Nephron progenitor cell (in vitro differentiated cells): ENCODE data around the gene FHL2.

Experiments used
- DNase-seq: peaks from one replicate; pipeline ENCODE4 v3.0.0; 2021
- H3K27ac Mint-ChIP-seq: 2 replicates; pipeline ENCODE4 v1.8.0; 2021; ENCODE audit warnings: mild to moderate bottlenecking, moderate library complexity, mixed read lengths
- H3K27me3 Mint-ChIP-seq: 2 replicates; pipeline ENCODE4 v1.8.0; 2021; ENCODE audit warnings: mild to moderate bottlenecking, low read depth, mixed read lengths; ENCODE audit not compliant: poor library complexity
- H3K36me3 Mint-ChIP-seq: 2 replicates; pipeline ENCODE4 v1.8.0; 2021; ENCODE audit warnings: low read depth, mixed read lengths
- H3K4me1 Mint-ChIP-seq: 2 replicates; pipeline ENCODE4 v1.8.0; 2021; ENCODE audit warnings: mixed read lengths
- H3K4me3 Mint-ChIP-seq: 2 replicates; pipeline ENCODE4 v1.8.0; 2021; ENCODE audit warnings: mild to moderate bottlenecking, moderate library complexity, mixed read lengths
- H3K9me3 Mint-ChIP-seq: 2 replicates; pipeline ENCODE4 v1.8.0; 2021; ENCODE audit warnings: mild to moderate bottlenecking, moderate library complexity, mixed read lengths
- TF ChIP-seq, protein P1 (sequence below): fragments of 200-600 bp; sonication (generic); IDR thresholded peaks from 2 replicates; pipeline ENCODE4 v1.5.0; 2021; ENCODE audit warnings: antibody characterized with exemption

FHL2 gene

DNA sequence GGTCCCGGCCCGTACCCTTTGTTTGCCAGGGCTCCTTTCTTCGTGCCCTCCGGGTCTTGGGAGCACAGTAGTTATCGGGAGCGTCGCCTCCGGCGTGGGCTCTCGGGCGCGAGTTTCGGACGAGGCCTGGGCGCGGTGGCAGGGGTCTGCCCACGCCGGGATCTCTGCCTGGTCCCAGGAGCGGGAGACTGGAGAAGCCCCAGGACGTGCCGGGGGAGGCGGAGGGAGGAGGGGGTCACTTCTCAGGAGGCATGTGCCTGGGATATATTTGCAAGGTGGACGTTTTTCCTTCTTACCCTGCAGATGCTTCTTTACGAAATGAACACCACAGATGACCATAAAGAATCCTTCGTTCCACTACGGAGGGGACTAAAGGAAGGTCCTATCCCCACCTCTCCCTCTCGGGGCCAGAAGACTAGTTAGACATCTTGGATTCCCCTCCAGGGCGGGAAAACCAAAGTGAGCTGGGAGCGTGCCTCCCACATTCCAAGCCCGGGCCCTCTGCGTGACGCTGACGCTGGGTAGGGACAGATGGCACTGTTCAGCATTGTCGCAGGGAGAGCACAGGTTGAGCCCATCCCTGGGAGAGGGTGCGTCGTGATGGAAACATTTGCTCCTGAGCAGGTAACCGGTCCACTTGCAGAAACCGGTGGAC is 483 bp upstream of the FHL2 start:
- Mint-ChIP-seq H3K4me1 (peaks cover 52% of the 10 kb centered on the region), H3K9me3 (peaks cover 7% of the 10 kb centered on the region), H3K4me3 (peak overlapping the region; percentile 23), H3K27me3 (peaks cover 14% of the 10 kb centered on the region), H3K36me3 (peaks cover 15% of the 10 kb centered on the region), H3K27ac (no peak overlapping the region)
- DNase-seq, result no peak
- TF ChIP-seq, protein P1, sequence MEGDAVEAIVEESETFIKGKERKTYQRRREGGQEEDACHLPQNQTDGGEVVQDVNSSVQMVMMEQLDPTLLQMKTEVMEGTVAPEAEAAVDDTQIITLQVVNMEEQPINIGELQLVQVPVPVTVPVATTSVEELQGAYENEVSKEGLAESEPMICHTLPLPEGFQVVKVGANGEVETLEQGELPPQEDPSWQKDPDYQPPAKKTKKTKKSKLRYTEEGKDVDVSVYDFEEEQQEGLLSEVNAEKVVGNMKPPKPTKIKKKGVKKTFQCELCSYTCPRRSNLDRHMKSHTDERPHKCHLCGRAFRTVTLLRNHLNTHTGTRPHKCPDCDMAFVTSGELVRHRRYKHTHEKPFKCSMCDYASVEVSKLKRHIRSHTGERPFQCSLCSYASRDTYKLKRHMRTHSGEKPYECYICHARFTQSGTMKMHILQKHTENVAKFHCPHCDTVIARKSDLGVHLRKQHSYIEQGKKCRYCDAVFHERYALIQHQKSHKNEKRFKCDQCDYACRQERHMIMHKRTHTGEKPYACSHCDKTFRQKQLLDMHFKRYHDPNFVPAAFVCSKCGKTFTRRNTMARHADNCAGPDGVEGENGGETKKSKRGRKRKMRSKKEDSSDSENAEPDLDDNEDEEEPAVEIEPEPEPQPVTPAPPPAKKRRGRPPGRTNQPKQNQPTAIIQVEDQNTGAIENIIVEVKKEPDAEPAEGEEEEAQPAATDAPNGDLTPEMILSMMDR, result no peak

DNA sequence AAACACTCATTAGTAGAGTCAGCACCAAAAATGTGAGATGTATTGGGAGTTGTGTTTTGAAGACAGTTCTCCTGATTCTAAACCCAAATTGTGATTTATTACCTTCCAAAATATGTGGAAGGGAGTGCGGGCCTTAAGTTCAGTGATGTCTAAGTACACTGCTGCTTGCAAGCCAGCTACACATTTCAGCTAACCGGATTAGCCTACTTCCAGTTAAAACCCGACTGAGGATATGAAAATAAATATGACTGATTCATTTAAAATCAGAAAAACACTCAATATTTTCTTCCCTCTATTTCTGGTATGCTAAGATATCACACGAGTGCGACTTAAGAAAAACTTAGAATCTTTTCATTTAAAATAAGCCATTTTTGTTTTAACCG is 907 bp downstream of the FHL2 start:
- Mint-ChIP-seq H3K27ac (no peak overlapping the region), H3K36me3 (peaks cover 23% of the 10 kb centered on the region), H3K4me3 (peak overlapping the region; percentile 91), H3K4me1 (peaks cover 38% of the 10 kb centered on the region), H3K27me3 (peaks cover 13% of the 10 kb centered on the region), H3K9me3 (peaks cover 7% of the 10 kb centered on the region)
- TF ChIP-seq, protein P1, result no peak
- no peak for DNase-seq

DNA sequence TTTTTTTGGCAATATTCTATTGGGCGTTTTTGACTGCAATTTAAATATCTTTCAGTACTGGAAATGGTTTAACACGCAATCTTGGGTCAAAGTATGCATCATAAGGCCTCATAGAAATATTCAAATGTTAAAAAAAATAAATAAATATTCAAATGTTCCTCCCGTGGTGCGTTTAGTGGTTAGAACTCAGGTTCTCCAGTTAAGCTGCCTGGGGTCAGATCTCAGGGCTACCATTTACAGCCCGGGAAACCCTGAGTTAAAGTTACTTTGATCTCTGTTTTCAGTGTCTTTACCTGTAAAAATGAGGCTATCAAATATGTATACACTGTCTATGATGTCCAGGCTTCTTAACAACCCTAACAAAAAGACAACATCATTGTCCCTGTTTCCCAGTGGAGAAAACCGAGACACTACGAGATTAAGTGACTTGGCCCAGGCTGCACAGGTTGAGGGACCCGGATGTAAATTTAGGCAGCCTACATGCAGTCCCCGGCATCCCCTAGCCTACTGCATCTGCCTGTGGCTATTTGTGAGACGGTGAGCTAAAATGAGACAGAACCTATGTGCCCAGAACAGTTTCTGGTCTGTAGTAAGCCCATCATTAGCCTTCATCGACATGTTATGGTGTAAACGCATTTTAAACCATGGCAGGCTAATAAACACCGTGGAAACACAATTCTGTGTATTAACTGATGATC is 1.7 kb downstream of the FHL2 start:
- H3K27me3 Mint-ChIP-seq, result peaks cover 13% of the 10 kb centered on the region
- H3K9me3 Mint-ChIP-seq, result peaks cover 7% of the 10 kb centered on the region
- H3K27ac Mint-ChIP-seq, result no peak overlapping the region
- TF ChIP-seq, protein P1, result no peak
- DNase-seq, result no peak
- peak overlapping the region; percentile 91 for H3K4me3 Mint-ChIP-seq
- peaks cover 37% of the 10 kb centered on the region for H3K4me1 Mint-ChIP-seq
- peaks cover 28% of the 10 kb centered on the region for H3K36me3 Mint-ChIP-seq

DNA sequence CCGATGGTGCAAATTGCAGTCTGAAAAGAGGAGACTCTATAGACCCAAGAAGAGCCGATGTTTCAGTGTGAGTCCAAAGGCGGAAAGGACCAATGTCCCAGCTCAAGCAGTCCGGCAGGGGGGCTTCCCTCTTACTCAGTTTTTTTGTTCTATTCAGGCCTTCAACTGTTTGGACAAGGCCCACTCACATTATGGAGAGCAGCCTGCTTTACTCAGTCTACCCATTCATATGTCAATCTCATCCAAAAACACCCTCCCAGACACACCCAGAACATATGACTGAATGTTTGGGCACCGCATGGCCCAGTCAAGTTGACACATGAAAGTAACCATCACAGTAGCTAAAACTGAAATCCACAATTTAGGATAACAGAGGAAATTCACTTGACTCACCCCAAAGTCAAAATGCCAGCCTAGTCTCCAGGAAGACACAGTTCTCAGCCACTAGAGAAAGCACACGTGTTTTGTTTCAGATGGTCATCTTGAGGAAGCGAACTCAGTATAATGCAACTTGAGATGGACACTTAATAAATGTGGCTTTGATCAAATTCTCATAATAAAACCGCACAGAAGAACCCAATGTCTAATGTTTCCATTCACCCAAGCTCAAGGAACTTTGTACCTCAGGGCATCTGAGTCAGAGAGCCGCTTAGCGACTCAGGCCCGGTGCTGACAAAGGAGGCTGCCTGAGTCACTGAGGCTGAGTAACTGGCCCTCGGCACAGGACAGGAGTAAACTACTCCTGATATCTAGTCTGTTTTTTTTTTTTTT is 2.4 kb downstream of the FHL2 start:
- Mint-ChIP-seq H3K4me1 (peaks cover 37% of the 10 kb centered on the region), H3K36me3 (peaks cover 29% of the 10 kb centered on the region), H3K4me3 (peak overlapping the region; percentile 12), H3K27me3 (peaks cover 13% of the 10 kb centered on the region), H3K27ac (no peak overlapping the region), H3K9me3 (peaks cover 7% of the 10 kb centered on the region)
- TF ChIP-seq, protein P1, result no peak
- DNase-seq, result no peak

DNA sequence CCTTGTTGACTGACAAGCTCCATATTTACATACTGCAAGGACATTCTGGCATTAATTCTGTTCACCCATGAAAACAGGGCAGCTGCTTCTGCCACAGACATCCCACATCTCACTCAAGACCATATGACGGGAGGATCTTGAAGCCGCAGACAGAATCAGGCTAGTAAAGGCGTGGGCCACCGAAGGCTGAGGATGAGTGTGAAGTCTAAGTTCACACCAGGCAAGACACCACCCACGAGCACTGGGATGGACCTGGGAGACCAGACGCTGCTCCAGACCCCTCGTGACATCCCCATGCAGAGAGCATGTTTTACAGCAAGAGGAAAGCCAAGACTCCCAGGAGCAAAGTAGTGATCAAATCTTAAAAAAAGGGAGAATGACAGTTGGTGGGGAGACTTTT is 3.2 kb downstream of the FHL2 start:
- Mint-ChIP-seq H3K9me3 (peaks cover 7% of the 10 kb centered on the region), H3K4me1 (peaks cover 34% of the 10 kb centered on the region), H3K36me3 (peaks cover 35% of the 10 kb centered on the region), H3K27ac (no peak overlapping the region), H3K27me3 (peaks cover 13% of the 10 kb centered on the region), H3K4me3 (no peak overlapping the region)
- TF ChIP-seq, protein P1, result no peak
- DNase-seq, result no peak
